HG02798 (cell line): ENCODE data around the gene KCNJ6.
"Not testable (repeated sequence)": the region's sequence is repeated elsewhere in the genome, so short reads cannot be mapped to it uniquely, and the experiment has no call there.

Experiments
- ATAC-seq: cut with Tn5 transposase; IDR thresholded peaks from one replicate; pipeline ENCODE4 v1.9.1; 2021; ENCODE audit warnings: mild to moderate bottlenecking; ENCODE audit not compliant: unreplicated experiment, poor library complexity

The KCNJ6 gene

GRCh38 chr21:37916310-37917051 lies at the start of gene KCNJ6:
Gene KCNJ6, minus strand, starts transcription at chr21:37916457. Its CDS starts 75,775 bp downstream, at chr21:37840682.
- ATAC-seq: no peak

GRCh38 chr21:37965088-37965805 lies 49.0 kb upstream of the KCNJ6 start:
- no peak for ATAC-seq

- ATAC-seq: no peak
Observed at GRCh38 chr21:37958537-37958936, 42.3 kb upstream of the KCNJ6 start.

GRCh38 chr21:37956772-37957171 lies 40.5 kb upstream of the KCNJ6 start:
- no peak for ATAC-seq

GRCh38 chr21:37945036-37945435 lies 28.8 kb upstream of the KCNJ6 start:
- ATAC-seq: no peak

- ATAC-seq: no peak
Observed at GRCh38 chr21:37944496-37944895, 28.2 kb upstream of the KCNJ6 start.

GRCh38 chr21:37940691-37941090 lies 24.4 kb upstream of the KCNJ6 start:
- ATAC-seq: no peak

- ATAC-seq: no peak
Observed at GRCh38 chr21:37939838-37940237, 23.6 kb upstream of the KCNJ6 start.

GRCh38 chr21:37939251-37939650 lies 23.0 kb upstream of the KCNJ6 start:
- ATAC-seq: no peak

- no peak for ATAC-seq
Observed at GRCh38 chr21:37937668-37938067, 21.4 kb upstream of the KCNJ6 start.

GRCh38 chr21:37936010-37936785 lies 19.9 kb upstream of the KCNJ6 start:
- no peak for ATAC-seq

- no peak for ATAC-seq
Observed at GRCh38 chr21:37932936-37933335, 16.7 kb upstream of the KCNJ6 start.

GRCh38 chr21:37927711-37928110 lies 11.5 kb upstream of the KCNJ6 start:
- no peak for ATAC-seq

- no peak for ATAC-seq
Observed at GRCh38 chr21:37921091-37921490, 4.8 kb upstream of the KCNJ6 start.

- not testable (repeated sequence) for ATAC-seq
Observed at GRCh38 chr21:37920302-37920701, 4.0 kb upstream of the KCNJ6 start.

- no peak for ATAC-seq
Observed at GRCh38 chr21:37917612-37918011, 1.4 kb upstream of the KCNJ6 start.

GRCh38 chr21:37915941-37916309 lies 332 bp downstream of the KCNJ6 start:
- ATAC-seq: no peak

GRCh38 chr21:37915497-37915911 lies 753 bp downstream of the KCNJ6 start:
- ATAC-seq: no peak

GRCh38 chr21:37912616-37913015 lies 3.6 kb downstream of the KCNJ6 start:
- no peak for ATAC-seq

- ATAC-seq: no peak
Observed at GRCh38 chr21:37909936-37910335, 6.3 kb downstream of the KCNJ6 start.

- ATAC-seq: no peak
Observed at GRCh38 chr21:37908691-37909090, 7.6 kb downstream of the KCNJ6 start.
